Body of pancreas (tissue), 4 donors: ENCODE data around the gene CST6.

ENCODE experiments used
- CTCF ChIP-seq, 7 experiments: fragments of 450-650 bp in 4 of 7; fragments of 200-600 bp in 3 of 7; sonication (generic) in 3 of 7; IDR thresholded peaks; one replicate each; pipeline ENCODE4 v1.5.1; 2016 to 2019; ENCODE audit warnings: antibody characterized with exemption in 7 of 7
- POLR2A ChIP-seq, 3 donors: fragments of 450-650 bp; IDR thresholded peaks; one replicate each; pipeline ENCODE4 v1.6.1; 2016; ENCODE audit warnings: antibody characterized with exemption in 3 of 3, mild to moderate bottlenecking in 2 of 3

GRCh38 chr11:66042996-66043906 is 31.4 kb downstream of the CST6 start:
- TF ChIP-seq CTCF (IDR thresholded peaks at IDR 0.05): no peak
- no peak for TF ChIP-seq POLR2A (IDR thresholded peaks at IDR 0.05)
